A549 (cell line): ENCODE measurements around the gene TIMP1. TPM values are rescaled to one million over a fixed set of nuclear protein-coding genes. Genes with fewer than 3 reads are reported as not detected.

Experiments used
- ATAC-seq, 2 experiments: fragments of 200-7000 bp in 1 of 2; fragments of >200 bp in 1 of 2; cut with Nextera tagmentation in 1 of 2; cut with Tn5 transposase in 1 of 2; 3 replicates each; pipeline versions ENCODE4 v1.8.0 to v1.9.1; 2018 to 2020; ENCODE audit warnings: mild to moderate bottlenecking in 1 of 2, moderate library complexity in 1 of 2
- CTCF ChIA-PET: fragments of 300-600 bp; sonication (Branson Sonifier 250); formaldehyde crosslinking; extraction: SDS; loops from one replicate; lab custom pipeline; 2021; ENCODE audit warnings: antibody characterized with exemption, inconsistent platforms; lab: Yijun Ruan, JAX
- POLR2A ChIA-PET: fragments of 350-600 bp; formaldehyde crosslinking; extraction: SDS; loops from one replicate; lab custom pipeline; 2021; ENCODE audit warnings: antibody characterized with exemption, inconsistent platforms; lab: Yijun Ruan, JAX
- DNase-seq, 2 experiments: peaks; one replicate each; pipeline versions ENCODE4 v3.0.0 to v3.0.0-alpha.2; 2011 to 2016; ENCODE audit warnings: low read depth in 1 of 2, low spot score in 1 of 2
- FAIRE-seq: peaks from 2 replicates; lab custom pipeline; 2011; peaks lifted over from hg19 to GRCh38; lab: Jason Lieb, UNC
- H3K27ac ChIP-seq, 2 experiments: fragments of >200 bp; sonication (Bioruptor Twin); formaldehyde crosslinking; 3 replicates each; pipeline ENCODE4 v1.5.1; 2016 to 2017
- H3K4me1 ChIP-seq: fragments of >200 bp; sonication (Bioruptor Twin); formaldehyde crosslinking; 3 replicates; pipeline ENCODE4 v1.6.1; 2016
- H3K4me2 ChIP-seq: fragments of >200 bp; sonication (Bioruptor Twin); formaldehyde crosslinking; 3 replicates; pipeline ENCODE4 v1.6.1; 2016
- H3K4me3 ChIP-seq: fragments of >200 bp; sonication (Bioruptor Twin); formaldehyde crosslinking; 3 replicates; pipeline ENCODE4 v1.5.1; 2016
- H3K9me3 ChIP-seq: fragments of >200 bp; sonication (Bioruptor Twin); formaldehyde crosslinking; 3 replicates; pipeline ENCODE4 v1.6.1; 2016
- BHLHE40 ChIP-seq: IDR thresholded peaks from 2 replicates; pipeline ENCODE4 v1.6.1; 2012; ENCODE audit warnings: low read depth, low read length, inconsistent platforms
- CBX2 ChIP-seq: fragments of 200-600 bp; sonication (generic); IDR thresholded peaks from 2 replicates; pipeline ENCODE4 v1.6.1; 2016; ENCODE audit warnings: low read depth, mild to moderate bottlenecking, borderline replicate concordance
- CBX8 ChIP-seq: fragments of 200-600 bp; sonication (generic); IDR thresholded peaks from 2 replicates; pipeline ENCODE4 v1.6.1; 2016
- ESRRA ChIP-seq: fragments of 150-350 bp; IDR thresholded peaks from 2 replicates; pipeline ENCODE4 v1.6.1; 2014; ENCODE audit warnings: mild to moderate bottlenecking, low read length, borderline replicate concordance
- FOSB ChIP-seq: fragments of 250-450 bp; sonication (Bioruptor Pico); IDR thresholded peaks from 2 replicates; pipeline ENCODE4 v1.5.0; 2020; ENCODE audit warnings: mild to moderate bottlenecking, moderate library complexity
- FOXS1 ChIP-seq: fragments of 250-450 bp; sonication (Bioruptor Pico); IDR thresholded peaks from 2 replicates; pipeline ENCODE4 v1.5.0; 2020; ENCODE audit warnings: mild to moderate bottlenecking, moderate library complexity
- JUN ChIP-seq, 2 experiments: fragments of >200 bp; sonication (Bioruptor Twin); formaldehyde crosslinking; IDR thresholded peaks; 2 replicates in 1 of 2; 3 replicates in 1 of 2; pipeline ENCODE4 v1.6.1; 2016 to 2017
- MAFK ChIP-seq: fragments of 450-650 bp; IDR thresholded peaks from 2 replicates; pipeline ENCODE4 v1.6.1; 2014; ENCODE audit not compliant: partially characterized antibody
- MAZ ChIP-seq: fragments of 150-350 bp; IDR thresholded peaks from 2 replicates; pipeline ENCODE4 v1.6.1; 2014; ENCODE audit warnings: antibody characterized with exemption, low read depth, low read length, borderline replicate concordance
- MYC ChIP-seq: IDR thresholded peaks from 2 replicates; pipeline ENCODE4 v1.6.1; 2012; ENCODE audit warnings: mild to moderate bottlenecking, inconsistent platforms, low read length, improper control_type of control experiment, borderline replicate concordance
- NFE2L2 ChIP-seq: fragments of 150-350 bp; conservative IDR thresholded peaks from 2 replicates; pipeline ENCODE4 v1.6.1; 2014; ENCODE audit warnings: low read length
- NPAS2 ChIP-seq: fragments of 250-450 bp; sonication (Bioruptor Pico); IDR thresholded peaks from 2 replicates; pipeline ENCODE4 v1.8.0; 2022; ENCODE audit warnings: mild to moderate bottlenecking, moderate library complexity, borderline replicate concordance
- PHF8 ChIP-seq: fragments of 200-600 bp; sonication (generic); IDR thresholded peaks from 2 replicates; pipeline ENCODE4 v1.6.1; 2016; ENCODE audit warnings: low read depth, mild to moderate bottlenecking, antibody characterized with exemption, moderate library complexity, borderline replicate concordance
- POLR2A ChIP-seq: IDR thresholded peaks from 2 replicates; pipeline ENCODE4 v1.6.1; 2012; ENCODE audit warnings: mild to moderate bottlenecking, low read length
- RAD21 ChIP-seq, 2 experiments: fragments of >200 bp in 1 of 2; sonication (Bioruptor Twin) in 1 of 2; formaldehyde crosslinking in 1 of 2; IDR thresholded peaks in 1 of 2; conservative IDR thresholded peaks in 1 of 2; 2 replicates in 1 of 2; 3 replicates in 1 of 2; pipeline ENCODE4 v1.6.1; 2012 to 2018; ENCODE audit warnings: inconsistent platforms in 1 of 2
- RFX5 ChIP-seq: fragments of 450-650 bp; IDR thresholded peaks from 2 replicates; pipeline ENCODE4 v1.7.1; 2014; ENCODE audit warnings: antibody characterized with exemption, mild to moderate bottlenecking, moderate library complexity
- SREBF2 ChIP-seq: fragments of 450-650 bp; IDR thresholded peaks from 2 replicates; pipeline ENCODE4 v1.6.1; 2014; ENCODE audit warnings: mild to moderate bottlenecking, moderate library complexity
- TP53 ChIP-seq: fragments of 250-450 bp; sonication (Bioruptor Pico); IDR thresholded peaks from 2 replicates; pipeline ENCODE4 v1.5.0; 2021; ENCODE audit warnings: mild to moderate bottlenecking, moderate library complexity
- ZFP36 ChIP-seq: fragments of 450-650 bp; IDR thresholded peaks from 2 replicates; pipeline ENCODE4 v1.6.1; 2014; ENCODE audit warnings: borderline replicate concordance; ENCODE audit not compliant: partially characterized antibody
- ZNF302 ChIP-seq: fragments of 250-450 bp; sonication (Bioruptor Pico); IDR thresholded peaks from 2 replicates; pipeline ENCODE4 v1.9.0; 2021; ENCODE audit warnings: inconsistent platforms, mild to moderate bottlenecking, moderate library complexity
- ZSCAN20 ChIP-seq: fragments of 250-450 bp; sonication (Bioruptor Pico); IDR thresholded peaks from 2 replicates; pipeline ENCODE4 v1.8.0; 2022; ENCODE audit warnings: mild to moderate bottlenecking, moderate library complexity
- WGBS: methylation state at CpG from one replicate; pipeline ENCODE4 v1.1.6; 2017; ENCODE audit errors: missing lambda C conversion rate; 5-methylcytosine and 5-hydroxymethylcytosine counted together
- polyA plus RNA-seq, 4 experiments: library from polyadenylated mRNA; depleted of rRNA in 3 of 4; stranded (reverse); fragments of >200 nt; fragmentation: RNase III in 1 of 4; extraction: RNeasy Plus Mini Kit Qiagen cat#74134 plus additional on column Dnase treatment in 1 of 4; gene quantifications; 2 replicates in 3 of 4; 3 replicates in 1 of 4; pipeline ENCODE4 v1.2.3, GENCODE V29; 2011 to 2017
- TF ChIP-seq, protein P1 (sequence below): fragments of 200-600 bp; sonication (generic); IDR thresholded peaks from 2 replicates; pipeline ENCODE4 v1.6.1; 2016; ENCODE audit warnings: antibody characterized with exemption, mild to moderate bottlenecking, moderate library complexity
- TF ChIP-seq, protein P2 (sequence below): fragments of >200 bp; sonication (Bioruptor Twin); formaldehyde crosslinking; IDR thresholded peaks from 3 replicates; pipeline ENCODE4 v1.5.1; 2016
- TF ChIP-seq, protein P3 (sequence below): fragments of >200 bp; sonication (Bioruptor Twin); formaldehyde crosslinking; IDR thresholded peaks from 2 replicates; pipeline ENCODE4 v1.6.1; 2016

Gene TIMP1
- polyA plus RNA-seq, 2 of the 4 experiments (the other 2 are of a cell fraction) = 83.2 to 144 TPM

DNA sequence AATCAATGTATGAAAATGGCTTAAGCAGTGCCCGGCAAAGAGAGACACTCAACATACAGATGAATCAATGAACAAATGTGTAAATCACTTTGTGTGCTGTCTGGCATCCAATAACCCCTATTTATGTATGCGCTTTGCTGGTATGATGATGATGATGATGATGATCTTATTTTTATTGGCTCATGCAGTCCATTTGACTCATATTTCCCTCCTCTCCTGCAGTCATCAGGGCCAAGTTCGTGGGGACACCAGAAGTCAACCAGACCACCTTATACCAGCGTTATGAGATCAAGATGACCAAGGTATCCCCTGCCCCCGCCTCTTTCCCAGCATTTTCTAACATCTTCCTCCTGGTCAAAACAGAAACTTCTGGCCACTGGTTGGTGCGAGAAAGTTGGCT lies 2.5 kb downstream of the TIMP1 start:
- ChIA-PET CTCF (no interaction called here), POLR2A (no interaction called here)
- Histone ChIP-seq H3K4me1 (peaks cover 10% of the 10 kb centered on the region; the same call in 2 of the 3 replicates), H3K27ac (no peak overlapping the region), H3K4me3 (no peak overlapping the region), H3K9me3 (no peaks in the 10 kb centered on the region), H3K4me2 (no peak overlapping the region)
- DNase-seq (no peak), ATAC-seq (no peak), FAIRE-seq (no peak)
- no peak for TF ChIP-seq FOXS1 (CRISPR knock-in tag)
- TF ChIP-seq JUN (IDR thresholded peaks at IDR 0.05) = no peak
- no peak for TF ChIP-seq ZSCAN20 (CRISPR knock-in tag)
- no peak for TF ChIP-seq NFE2L2
- no peak for TF ChIP-seq MAZ
- TF ChIP-seq FOSB (CRISPR knock-in tag) = no peak
- TF ChIP-seq RAD21 (conservative IDR thresholded peaks at IDR 0.05 in 1 of 2, IDR thresholded peaks at IDR 0.05 in 1 of 2) = no peak
- no peak for TF ChIP-seq SREBF2
- TF ChIP-seq, protein P1, sequence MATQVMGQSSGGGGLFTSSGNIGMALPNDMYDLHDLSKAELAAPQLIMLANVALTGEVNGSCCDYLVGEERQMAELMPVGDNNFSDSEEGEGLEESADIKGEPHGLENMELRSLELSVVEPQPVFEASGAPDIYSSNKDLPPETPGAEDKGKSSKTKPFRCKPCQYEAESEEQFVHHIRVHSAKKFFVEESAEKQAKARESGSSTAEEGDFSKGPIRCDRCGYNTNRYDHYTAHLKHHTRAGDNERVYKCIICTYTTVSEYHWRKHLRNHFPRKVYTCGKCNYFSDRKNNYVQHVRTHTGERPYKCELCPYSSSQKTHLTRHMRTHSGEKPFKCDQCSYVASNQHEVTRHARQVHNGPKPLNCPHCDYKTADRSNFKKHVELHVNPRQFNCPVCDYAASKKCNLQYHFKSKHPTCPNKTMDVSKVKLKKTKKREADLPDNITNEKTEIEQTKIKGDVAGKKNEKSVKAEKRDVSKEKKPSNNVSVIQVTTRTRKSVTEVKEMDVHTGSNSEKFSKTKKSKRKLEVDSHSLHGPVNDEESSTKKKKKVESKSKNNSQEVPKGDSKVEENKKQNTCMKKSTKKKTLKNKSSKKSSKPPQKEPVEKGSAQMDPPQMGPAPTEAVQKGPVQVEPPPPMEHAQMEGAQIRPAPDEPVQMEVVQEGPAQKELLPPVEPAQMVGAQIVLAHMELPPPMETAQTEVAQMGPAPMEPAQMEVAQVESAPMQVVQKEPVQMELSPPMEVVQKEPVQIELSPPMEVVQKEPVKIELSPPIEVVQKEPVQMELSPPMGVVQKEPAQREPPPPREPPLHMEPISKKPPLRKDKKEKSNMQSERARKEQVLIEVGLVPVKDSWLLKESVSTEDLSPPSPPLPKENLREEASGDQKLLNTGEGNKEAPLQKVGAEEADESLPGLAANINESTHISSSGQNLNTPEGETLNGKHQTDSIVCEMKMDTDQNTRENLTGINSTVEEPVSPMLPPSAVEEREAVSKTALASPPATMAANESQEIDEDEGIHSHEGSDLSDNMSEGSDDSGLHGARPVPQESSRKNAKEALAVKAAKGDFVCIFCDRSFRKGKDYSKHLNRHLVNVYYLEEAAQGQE = no peak
- TF ChIP-seq TP53 (CRISPR knock-in tag) = no peak
- TF ChIP-seq, protein P2, sequence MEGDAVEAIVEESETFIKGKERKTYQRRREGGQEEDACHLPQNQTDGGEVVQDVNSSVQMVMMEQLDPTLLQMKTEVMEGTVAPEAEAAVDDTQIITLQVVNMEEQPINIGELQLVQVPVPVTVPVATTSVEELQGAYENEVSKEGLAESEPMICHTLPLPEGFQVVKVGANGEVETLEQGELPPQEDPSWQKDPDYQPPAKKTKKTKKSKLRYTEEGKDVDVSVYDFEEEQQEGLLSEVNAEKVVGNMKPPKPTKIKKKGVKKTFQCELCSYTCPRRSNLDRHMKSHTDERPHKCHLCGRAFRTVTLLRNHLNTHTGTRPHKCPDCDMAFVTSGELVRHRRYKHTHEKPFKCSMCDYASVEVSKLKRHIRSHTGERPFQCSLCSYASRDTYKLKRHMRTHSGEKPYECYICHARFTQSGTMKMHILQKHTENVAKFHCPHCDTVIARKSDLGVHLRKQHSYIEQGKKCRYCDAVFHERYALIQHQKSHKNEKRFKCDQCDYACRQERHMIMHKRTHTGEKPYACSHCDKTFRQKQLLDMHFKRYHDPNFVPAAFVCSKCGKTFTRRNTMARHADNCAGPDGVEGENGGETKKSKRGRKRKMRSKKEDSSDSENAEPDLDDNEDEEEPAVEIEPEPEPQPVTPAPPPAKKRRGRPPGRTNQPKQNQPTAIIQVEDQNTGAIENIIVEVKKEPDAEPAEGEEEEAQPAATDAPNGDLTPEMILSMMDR = no peak
- no peak for TF ChIP-seq CBX8
- no peak for TF ChIP-seq BHLHE40
- TF ChIP-seq MAFK = no peak
- no peak for TF ChIP-seq NPAS2
- TF ChIP-seq PHF8 = no peak
- TF ChIP-seq POLR2A = no peak
- TF ChIP-seq, all 56 proteins: peak for 0
- WGBS = 90% methylated on average over 6 of the region's 6 CpGs

DNA sequence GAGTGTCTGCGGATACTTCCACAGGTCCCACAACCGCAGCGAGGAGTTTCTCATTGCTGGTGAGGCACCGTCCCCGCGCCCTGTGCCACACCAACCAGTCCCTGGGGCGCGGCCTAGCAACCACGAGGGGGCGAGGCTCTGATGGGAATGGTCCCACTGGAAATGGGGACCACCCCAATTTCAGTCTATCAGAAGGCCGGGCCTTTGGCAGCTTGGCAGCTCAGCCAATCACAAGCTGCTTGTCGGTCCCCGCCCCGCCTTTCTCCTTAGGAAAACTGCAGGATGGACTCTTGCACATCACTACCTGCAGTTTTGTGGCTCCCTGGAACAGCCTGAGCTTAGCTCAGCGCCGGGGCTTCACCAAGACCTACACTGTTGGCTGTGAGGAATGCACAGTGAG lies 3.0 kb downstream of the TIMP1 start:
- H3K27ac ChIP-seq = no peak overlapping the region
- no peak for TF ChIP-seq ZSCAN20 (CRISPR knock-in tag)
- TF ChIP-seq CBX2 = no peak
- no peak for TF ChIP-seq MAFK
- TF ChIP-seq MYC = no peak
- TF ChIP-seq, protein P3, sequence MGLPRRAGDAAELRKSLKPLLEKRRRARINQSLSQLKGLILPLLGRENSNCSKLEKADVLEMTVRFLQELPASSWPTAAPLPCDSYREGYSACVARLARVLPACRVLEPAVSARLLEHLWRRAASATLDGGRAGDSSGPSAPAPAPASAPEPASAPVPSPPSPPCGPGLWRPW = no peak
- TF ChIP-seq RFX5 = no peak
- TF ChIP-seq ZNF302 (CRISPR knock-in tag) = no peak
- TF ChIP-seq ESRRA = no peak
- TF ChIP-seq ZFP36 = no peak
- TF ChIP-seq, all 56 proteins: peak for 0
- Histone ChIP-seq H3K4me1 (peaks cover 9% of the 10 kb centered on the region; the same call in 1 of the 3 replicates), H3K4me2 (no peak overlapping the region), H3K4me3 (no peak overlapping the region), H3K9me3 (no peaks in the 10 kb centered on the region)
- FAIRE-seq (no peak), ATAC-seq (no peak), DNase-seq (no peak)
- CTCF ChIA-PET = no interaction called here
- WGBS = 93% methylated on average over 6 of the region's 16 CpGs
- POLR2A ChIA-PET = no interaction called here
